Ovary (tissue), 3 donors: ENCODE data around the gene UBE3D.

Experiments used
- EP300 ChIP-seq: sonication (generic); formaldehyde crosslinking; IDR thresholded peaks from one replicate; pipeline ENCODE4 v1.6.1; 2017; ENCODE audit warnings: antibody characterized with exemption
- POLR2A ChIP-seq: fragments of 450-650 bp; IDR thresholded peaks from one replicate; pipeline ENCODE4 v1.6.1; 2017; ENCODE audit warnings: antibody characterized with exemption, mild to moderate bottlenecking, moderate library complexity
- TF ChIP-seq, protein P1 (sequence below), 3 donors: fragments of 450-650 bp in 2 of 3; fragments of 200-600 bp in 1 of 3; IDR thresholded peaks; one replicate each; pipeline versions ENCODE4 v1.5.1 to v1.8.0; 2016 to 2022; ENCODE audit warnings: antibody characterized with exemption in 3 of 3, mild to moderate bottlenecking in 1 of 3
- donor health status: DM: no; HTN: no; CAD: no.

DNA sequence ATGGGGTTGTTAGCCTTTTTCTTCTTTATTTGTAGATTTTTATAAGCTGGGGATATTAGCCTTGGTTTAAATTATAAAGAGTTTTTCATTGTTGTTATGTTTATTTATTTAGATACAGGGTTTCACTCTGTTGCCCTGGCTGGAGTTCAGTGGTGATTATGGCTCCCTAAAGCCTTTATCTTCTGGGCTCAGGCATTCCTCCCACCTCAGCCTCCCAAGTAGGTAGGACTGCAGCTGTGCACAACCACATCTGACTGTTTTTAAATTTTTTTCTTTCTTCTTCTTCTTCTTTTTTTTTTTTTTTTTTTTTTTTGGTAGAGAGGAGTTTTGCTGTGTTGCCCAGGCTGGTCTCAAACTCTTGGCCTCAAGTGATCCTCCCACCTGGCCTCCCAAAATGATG lies 80.9 kb downstream of the UBE3D start:
- TF ChIP-seq POLR2A (no peak), EP300 (no peak)
- TF ChIP-seq, protein P1, sequence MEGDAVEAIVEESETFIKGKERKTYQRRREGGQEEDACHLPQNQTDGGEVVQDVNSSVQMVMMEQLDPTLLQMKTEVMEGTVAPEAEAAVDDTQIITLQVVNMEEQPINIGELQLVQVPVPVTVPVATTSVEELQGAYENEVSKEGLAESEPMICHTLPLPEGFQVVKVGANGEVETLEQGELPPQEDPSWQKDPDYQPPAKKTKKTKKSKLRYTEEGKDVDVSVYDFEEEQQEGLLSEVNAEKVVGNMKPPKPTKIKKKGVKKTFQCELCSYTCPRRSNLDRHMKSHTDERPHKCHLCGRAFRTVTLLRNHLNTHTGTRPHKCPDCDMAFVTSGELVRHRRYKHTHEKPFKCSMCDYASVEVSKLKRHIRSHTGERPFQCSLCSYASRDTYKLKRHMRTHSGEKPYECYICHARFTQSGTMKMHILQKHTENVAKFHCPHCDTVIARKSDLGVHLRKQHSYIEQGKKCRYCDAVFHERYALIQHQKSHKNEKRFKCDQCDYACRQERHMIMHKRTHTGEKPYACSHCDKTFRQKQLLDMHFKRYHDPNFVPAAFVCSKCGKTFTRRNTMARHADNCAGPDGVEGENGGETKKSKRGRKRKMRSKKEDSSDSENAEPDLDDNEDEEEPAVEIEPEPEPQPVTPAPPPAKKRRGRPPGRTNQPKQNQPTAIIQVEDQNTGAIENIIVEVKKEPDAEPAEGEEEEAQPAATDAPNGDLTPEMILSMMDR (IDR thresholded peaks at IDR 0.05): no peak
